ENCODE data around the gene DSTN.
"Not testable (repeated sequence)": the region's sequence is repeated elsewhere in the genome, so short reads cannot be mapped to it uniquely, and the experiment has no call there.

Gene DSTN

DNA sequence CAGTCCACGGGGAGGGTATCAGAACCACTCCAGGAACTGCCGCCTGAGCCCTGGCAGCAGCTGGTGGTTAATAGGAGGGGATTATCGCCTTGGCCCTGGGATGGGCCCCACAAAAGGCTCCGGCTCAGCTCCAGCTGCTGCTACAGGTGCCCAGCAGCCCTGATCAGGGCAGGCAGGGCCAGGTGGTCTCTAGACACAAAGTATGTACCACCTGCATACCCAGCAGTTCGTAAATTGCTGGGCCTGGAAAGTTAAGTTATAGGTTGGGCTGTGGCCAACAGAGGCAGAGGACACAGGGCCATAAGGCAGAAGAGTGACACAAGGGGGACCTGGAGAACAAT lies 77.1 kb downstream of the DSTN start:
- in situ Hi-C loops (cut with HindIII; ENCODE audit: low sequenced_read_pairs), result no loop called here

DNA sequence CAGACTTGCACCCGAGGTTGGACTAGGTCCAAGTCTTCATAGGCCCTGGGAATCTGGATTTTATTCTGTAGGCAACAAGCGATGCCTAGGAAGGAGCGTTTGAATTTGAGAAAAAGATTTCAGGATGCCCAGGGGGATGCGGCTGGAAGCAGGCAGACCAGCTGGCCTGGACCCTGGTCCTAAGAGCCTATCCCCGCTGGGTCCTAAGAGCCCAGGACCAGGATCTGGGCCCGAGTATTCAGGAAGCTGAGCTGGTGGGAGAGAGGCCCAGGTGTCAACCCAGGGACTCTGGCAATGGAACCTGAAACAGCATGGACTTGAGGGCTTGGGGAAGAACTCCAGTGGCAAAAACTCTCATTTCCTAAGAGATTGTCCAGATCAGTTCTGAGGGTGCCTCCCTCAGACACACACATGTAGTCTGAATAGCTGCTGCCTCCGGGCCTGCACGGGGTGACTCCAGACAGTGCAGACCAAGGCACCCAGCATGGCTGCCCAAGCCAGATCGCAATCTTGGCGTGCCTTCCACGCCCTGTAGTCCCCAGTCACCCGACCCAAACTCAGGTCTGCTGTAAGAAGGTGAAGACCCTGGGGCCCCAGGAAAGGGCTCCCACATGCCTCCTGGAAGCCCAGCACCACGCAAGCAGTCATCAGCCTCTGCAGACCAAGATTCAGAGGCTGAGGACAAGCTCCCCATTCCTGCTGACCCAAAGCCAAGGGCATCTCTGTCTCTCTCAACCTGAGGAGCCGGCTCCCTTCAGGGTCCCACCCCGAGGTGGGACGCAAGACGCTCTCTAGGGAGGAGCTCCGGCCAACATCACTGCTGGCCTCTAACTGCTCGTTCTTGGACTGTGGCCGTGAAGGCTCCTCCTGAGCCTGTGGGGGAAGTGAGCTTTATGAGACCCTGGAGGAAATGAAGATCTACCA lies 77.8 kb downstream of the DSTN start:
- in situ Hi-C loops (cut with HindIII; ENCODE audit: low sequenced_read_pairs), result no loop called here

DNA sequence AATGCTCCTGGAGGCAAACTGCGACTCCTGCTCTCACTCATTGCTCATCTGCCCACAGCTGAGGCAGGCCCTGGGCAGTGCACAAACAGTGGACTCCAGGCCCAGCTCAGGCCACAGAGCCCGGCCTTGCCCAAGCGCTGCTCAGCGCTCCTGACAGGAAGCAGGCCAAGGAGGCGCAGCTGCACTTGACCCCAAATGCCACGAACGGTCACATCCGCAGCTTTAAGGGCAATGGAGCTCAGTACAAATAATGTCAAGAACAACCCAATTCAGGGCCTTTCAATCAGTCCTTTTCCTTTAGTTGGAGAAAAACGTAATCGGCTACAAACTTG lies 78.4 kb downstream of the DSTN start:
- in situ Hi-C loops (cut with HindIII; ENCODE audit: low sequenced_read_pairs), result no loop called here

GRCh38 chr20:17648791-17649730 lies 79.2 kb downstream of the DSTN start:
- in situ Hi-C loops (cut with HindIII; ENCODE audit: low sequenced_read_pairs), result no loop called here

- in situ Hi-C loops (cut with HindIII; ENCODE audit: low sequenced_read_pairs), result loop anchor here (5.0 kb wide), 1 partner anchor 82 kb away; no protein-coding TSS in a partner anchor
Observed at GRCh38 chr20:17650301-17651128, 80.6 kb downstream of the DSTN start.

- in situ Hi-C loops (cut with HindIII; ENCODE audit: low sequenced_read_pairs), result loop anchor here (5.0 kb wide), 1 partner anchor 81 kb away; no protein-coding TSS in a partner anchor
Observed at GRCh38 chr20:17651129-17651759, 81.4 kb downstream of the DSTN start.

- in situ Hi-C loops (cut with HindIII; ENCODE audit: low sequenced_read_pairs), result loop anchor here (5.0 kb wide), 1 partner anchor 80 kb away; no protein-coding TSS in a partner anchor
Observed at GRCh38 chr20:17651760-17652388, 82.0 kb downstream of the DSTN start.

DNA sequence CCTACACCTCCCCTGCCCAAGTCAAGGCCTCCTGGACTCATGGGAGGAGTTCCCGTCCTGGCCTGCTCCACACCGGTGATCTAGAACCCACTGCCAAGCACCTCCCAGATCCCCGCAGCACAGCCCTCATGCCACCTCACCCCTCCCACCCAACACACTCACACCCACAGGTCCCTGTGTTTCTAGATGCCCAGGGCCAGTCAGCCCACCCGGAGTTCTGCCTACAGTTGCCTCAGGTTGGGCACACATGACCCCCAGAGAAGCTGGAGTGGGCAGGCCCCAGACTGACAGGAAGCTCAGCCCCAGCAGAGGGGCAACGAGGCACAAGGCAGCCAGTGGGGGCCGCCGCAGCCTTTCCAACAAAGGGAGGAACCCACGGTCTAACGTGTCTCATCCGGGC lies 82.5 kb downstream of the DSTN start:
- in situ Hi-C loops (cut with HindIII; ENCODE audit: low sequenced_read_pairs), result loop anchor here (5.0 kb wide), 1 partner anchor 80 kb away; no protein-coding TSS in a partner anchor

DNA sequence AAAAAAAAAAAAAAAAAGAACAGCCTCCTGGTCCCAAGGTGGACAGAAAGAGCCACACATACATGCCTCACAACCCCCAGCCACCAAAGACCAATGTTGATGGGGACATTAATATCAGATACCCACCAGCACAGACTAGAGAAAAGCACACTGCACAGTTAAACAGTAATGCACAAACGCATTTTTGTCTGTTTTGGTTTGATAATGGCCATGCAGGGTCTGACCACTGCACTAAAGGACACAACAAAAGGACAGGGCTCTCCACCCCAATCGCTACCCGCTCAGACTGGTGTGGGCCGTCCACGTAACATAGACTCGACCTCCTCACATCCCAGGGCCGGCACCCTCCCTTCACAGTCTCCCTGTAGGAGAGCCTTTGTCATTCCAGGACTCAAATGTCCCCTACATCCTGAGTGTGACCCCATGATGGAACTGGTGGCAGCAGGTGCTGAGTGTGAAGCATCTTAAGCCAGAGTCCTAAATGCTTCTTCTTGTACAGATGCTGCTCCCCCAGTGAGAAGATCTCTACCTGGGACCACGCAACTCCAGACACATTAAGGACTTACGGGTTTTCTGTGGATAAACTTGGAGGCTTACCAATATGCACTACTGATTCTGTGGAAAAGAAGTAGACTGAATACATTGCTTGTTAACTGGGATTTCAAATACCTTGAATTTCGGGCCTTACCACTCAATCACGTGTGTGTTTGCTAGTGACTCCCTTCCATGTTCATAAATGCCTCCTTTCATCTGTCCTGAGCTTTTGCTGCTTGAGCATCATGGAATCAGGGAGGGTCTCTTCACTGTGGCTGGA lies 84.2 kb downstream of the DSTN start:
- in situ Hi-C loops (cut with HindIII; ENCODE audit: low sequenced_read_pairs), result loop anchor here (5.0 kb wide), 1 partner anchor 78 kb away; no protein-coding TSS in a partner anchor

DNA sequence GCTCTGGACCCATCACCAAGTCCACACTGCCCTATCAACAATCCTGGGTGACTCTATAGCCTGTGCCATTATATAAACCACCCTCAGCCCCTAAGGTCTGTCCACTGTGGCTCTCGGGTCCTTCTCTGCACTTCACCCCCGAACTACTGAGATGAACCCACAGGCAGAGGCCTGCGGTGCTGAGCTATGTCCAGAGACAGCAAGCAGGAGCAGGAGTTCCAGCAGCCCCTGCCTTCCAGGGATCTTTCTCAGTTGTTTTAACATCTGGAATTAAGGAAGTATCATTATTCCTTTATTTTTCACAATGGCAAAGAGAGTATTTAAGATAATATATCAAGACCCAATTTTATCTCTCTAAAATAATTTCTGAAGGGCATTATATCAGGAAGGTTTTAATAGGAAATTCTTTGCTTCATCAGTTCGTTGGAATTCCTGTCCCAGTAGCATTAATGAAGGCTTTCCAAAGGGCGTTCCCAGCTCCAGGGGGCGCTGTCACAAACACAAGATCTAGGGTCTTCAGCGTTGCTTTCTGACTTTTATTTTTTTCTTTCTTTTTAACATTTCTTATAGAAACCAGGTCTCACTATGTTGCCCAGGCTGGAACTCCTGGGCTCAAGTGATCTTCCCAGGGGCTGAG lies 84.9 kb downstream of the DSTN start:
- in situ Hi-C loops (cut with HindIII; ENCODE audit: low sequenced_read_pairs), result loop anchor here (5.0 kb wide), 1 partner anchor 78 kb away; no protein-coding TSS in a partner anchor

DNA sequence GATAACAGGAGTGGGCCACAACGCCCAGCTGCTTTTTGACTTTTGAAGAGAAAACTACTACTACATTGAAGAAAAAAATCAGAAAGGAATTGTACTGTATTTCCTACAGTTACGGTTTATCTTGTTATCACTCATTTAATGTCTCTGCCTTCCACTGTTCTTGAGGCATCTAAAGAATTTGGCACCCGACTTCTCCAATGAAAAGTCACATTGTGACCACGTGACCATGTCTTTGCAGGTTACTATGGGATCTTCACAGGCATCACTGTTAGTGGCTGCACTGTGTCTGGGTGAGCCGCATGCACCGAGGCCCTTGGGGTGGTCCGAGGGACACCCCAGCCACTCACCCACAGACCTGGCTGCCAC lies 85.4 kb downstream of the DSTN start:
- in situ Hi-C loops (cut with HindIII; ENCODE audit: low sequenced_read_pairs), result no loop called here

DNA sequence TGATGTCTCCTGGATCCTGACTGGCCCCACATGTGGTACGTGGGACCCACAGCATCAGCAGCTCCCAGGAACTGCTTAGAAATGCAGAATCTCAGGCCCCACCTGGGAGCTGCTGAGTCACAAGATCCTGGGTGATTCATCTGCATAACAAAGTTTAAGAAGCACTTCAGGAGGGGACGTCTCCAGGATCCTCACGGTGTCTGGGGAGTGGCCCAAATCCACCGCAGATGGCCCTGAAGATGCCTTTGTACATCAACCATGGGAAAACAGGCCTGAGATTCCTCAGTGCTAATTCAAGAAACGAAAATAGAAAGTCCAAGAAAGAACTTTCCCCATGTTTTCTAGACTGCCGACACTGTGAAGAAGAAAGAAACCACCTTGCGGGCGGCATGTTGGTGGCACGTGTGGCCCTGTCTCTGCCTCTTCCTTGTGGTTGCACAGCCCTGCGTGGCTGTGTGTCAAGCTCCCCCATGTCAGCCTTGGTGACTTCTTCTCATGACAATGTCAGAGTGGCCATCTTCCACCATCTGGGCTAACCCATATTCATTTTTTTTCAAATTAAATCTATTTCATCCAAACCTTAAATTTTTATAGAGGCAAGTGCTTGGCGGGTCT lies 86.1 kb downstream of the DSTN start:
- in situ Hi-C loops (cut with HindIII; ENCODE audit: low sequenced_read_pairs), result no loop called here

DNA sequence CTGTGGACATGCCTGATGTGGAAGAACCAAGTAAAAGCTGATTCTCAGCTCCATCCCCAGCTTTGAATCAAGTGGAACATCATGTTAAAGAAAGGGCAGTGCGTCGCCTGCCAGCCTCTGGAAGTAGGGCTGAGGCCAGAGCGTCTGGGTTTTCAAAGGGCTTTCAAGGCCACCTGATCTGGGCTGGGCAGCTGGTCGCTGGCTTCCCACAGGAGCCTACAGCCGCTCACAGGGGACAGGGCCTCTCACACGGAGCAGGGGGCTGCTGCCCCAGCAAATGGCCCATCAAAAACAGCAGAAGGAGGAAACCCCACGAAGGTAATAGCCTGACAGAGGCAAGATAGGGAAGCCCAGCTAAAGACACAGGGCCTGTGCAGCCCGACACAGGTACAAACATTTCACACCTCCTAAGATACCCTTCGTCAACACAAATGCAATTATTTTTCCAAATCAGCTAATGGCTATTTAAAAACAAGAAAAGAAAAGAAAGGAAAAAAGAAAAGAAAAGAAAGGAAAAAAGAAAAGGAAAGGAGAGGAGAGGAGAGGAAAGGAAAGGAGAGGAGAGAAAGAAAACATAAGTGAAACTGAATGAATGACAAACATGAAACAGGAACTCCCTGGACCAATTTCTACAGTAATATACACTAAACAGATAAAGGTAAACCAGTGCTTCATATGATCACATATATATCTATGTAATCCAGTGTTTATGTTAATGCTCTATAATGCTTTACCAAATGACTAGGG lies 87.4 kb downstream of the DSTN start:
- in situ Hi-C loops (cut with HindIII; ENCODE audit: low sequenced_read_pairs), result no loop called here

DNA sequence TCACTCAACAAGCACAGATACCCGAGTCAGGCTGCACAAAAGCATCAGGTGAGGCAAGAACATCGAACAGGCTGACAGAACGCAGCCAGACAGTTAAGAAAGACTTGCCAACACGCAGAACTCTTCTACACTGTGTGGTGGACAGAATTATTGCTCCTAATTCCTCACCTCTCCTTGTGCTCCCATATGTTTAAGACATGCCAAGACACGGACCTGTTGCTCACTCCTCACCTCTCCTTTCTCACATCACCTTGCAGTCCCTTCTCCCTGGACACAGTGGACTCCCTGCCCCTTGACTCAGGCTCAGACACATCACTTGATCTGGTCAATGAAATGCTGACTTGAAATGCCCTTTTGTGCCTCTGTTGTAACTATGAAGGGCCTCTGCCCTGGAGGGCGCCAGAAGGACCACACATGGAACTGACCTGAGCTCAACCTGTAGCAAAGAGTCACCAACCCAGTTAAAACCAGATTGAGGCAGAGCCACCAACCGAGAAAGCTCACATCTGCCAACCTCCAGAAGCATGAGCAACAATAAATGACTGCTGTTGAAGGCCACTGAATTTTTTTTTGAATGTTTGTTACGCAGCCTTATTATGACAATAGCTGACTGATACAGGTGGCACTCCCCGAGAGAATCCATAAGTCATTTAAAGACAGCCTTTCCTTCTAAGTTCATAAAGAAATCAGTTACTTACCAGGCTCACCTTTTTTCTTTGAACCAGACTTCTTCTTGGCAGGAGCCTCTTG lies 88.2 kb downstream of the DSTN start:
- in situ Hi-C loops (cut with HindIII; ENCODE audit: low sequenced_read_pairs), result no loop called here

GRCh38 chr20:17658648-17658993 lies 88.7 kb downstream of the DSTN start:
- in situ Hi-C loops (cut with HindIII; ENCODE audit: low sequenced_read_pairs), result no loop called here

- in situ Hi-C loops (cut with HindIII; ENCODE audit: low sequenced_read_pairs), result not testable (repeated sequence)
Observed at GRCh38 chr20:17659344-17659743, 89.5 kb downstream of the DSTN start.
